Hair follicle dermal papilla cell (primary cell): ENCODE results near the gene ARL15. TPM values are rescaled to one million over a fixed set of nuclear protein-coding genes. Genes with fewer than 3 reads are reported as not detected.

Experiments used
- small RNA-seq: library from RNA; depleted of rRNA; stranded (forward); fragments of <200 nt; gene quantifications from one replicate; pipeline ENCODE3, GENCODE V24; 2012
- total RNA-seq: library from RNA; depleted of rRNA; stranded (reverse); fragments of >200 nt; gene quantifications from 2 replicates; pipeline ENCODE4 v1.2.3, GENCODE V29; 2012

Gene ARL15
- 19.5 and 23.7 TPM in 2 replicates for total RNA-seq

DNA sequence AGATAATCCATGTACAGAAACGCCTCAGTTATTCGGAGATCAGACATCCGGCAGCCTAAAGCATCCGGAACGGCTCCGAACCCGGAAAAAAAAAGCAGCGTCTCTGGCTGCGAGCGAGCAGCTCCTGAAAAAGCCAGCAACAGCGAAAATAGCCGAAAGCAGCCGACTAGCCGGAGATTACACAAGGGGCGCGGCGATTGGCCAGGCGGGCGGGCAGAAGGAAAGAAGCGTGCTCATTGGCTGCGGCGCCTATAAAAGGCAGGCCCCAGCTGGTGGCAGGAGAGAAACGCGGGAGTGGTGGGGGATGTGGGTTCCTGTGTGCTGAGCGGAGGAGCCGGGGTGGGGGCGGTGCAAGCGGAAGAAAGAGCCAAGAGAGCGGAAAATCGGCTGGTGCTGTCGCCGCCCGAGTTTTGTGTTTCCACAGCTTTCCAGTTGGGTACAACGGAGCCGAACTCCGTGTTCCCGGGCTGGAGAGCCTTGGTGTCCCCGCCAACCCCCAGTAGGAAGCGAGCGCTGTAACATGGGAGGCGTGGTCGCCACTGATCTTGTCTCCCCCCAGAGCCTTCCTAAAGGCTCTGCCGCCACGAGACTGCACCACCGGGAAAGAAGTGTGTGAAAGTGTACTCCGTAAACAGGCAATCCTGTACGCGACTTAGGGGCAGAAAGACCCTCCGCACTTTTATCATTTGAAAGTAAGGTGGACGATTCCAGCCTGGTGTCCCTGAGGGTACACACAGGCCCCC is at the start of gene ARL15:
TSS of gene ARL15 (minus strand) at position 141 of the 743 bp plus-strand sequence.

Small RNA genes lying within 50 kb of the gene (small RNA-seq; reads per million reads assigned to genes)
- not detected for gene AC008873.1
- gene MIR4459, result not detected
- 0.71 reads per million, percentile 8 among the genes with 10 or more reads in this experiment for gene MIR581
- gene RNU6-272P, result not detected

Other genes starting within 250 kb of the ARL15 start
- gene HSPB3, start 145.1 kb upstream of the ARL15 start, total RNA-seq, result 5.8 and 10.1 TPM in 2 replicates
- gene SNX18, start 207.2 kb upstream of the ARL15 start, total RNA-seq, result 174 and 217 TPM in 2 replicates